HEK293T (cell line): ENCODE data around the gene CPA3.

Source experiments
- CTCF ChIA-PET: fragments of 350-600 bp; formaldehyde crosslinking; extraction: SDS; loops from one replicate; lab custom pipeline; 2021; ENCODE audit warnings: antibody characterized with exemption, inconsistent platforms; lab: Yijun Ruan, JAX
- POLR2A ChIA-PET: fragments of 350-600 bp; formaldehyde crosslinking; extraction: SDS; loops from one replicate; lab custom pipeline; 2020; ENCODE audit warnings: antibody characterized with exemption, inconsistent platforms; lab: Yijun Ruan, JAX
- DNase-seq: peaks from one replicate; pipeline ENCODE4 v3.0.0; 2012; ENCODE audit warnings: mixed read lengths; ENCODE audit errors: extremely low spot score
- ARNT ChIP-seq: fragments of 450-650 bp; IDR thresholded peaks from 2 replicates; pipeline ENCODE4 v1.6.1; 2017; ENCODE audit warnings: mild to moderate bottlenecking
- BHLHE40 ChIP-seq: fragments of 450-650 bp; IDR thresholded peaks from 2 replicates; pipeline ENCODE4 v1.6.1; 2016; ENCODE audit warnings: mild to moderate bottlenecking, moderate library complexity, borderline replicate concordance
- CTBP1 ChIP-seq: fragments of 450-650 bp; IDR thresholded peaks from 2 replicates; pipeline ENCODE4 v1.6.1; 2016; ENCODE audit warnings: borderline replicate concordance
- ELF4 ChIP-seq: fragments of 450-650 bp; IDR thresholded peaks from 2 replicates; pipeline ENCODE4 v1.6.1; 2017; ENCODE audit warnings: antibody characterized with exemption
- FOXA1 ChIP-seq: fragments of 450-650 bp; IDR thresholded peaks from 2 replicates; pipeline ENCODE4 v1.6.1; 2016; ENCODE audit warnings: mild to moderate bottlenecking
- FOXK2 ChIP-seq: fragments of 450-650 bp; IDR thresholded peaks from 2 replicates; pipeline ENCODE4 v1.6.1; 2016; ENCODE audit warnings: mild to moderate bottlenecking
- FOXM1 ChIP-seq: fragments of 450-650 bp; IDR thresholded peaks from 2 replicates; pipeline ENCODE4 v1.6.1; 2017; ENCODE audit warnings: mild to moderate bottlenecking, borderline replicate concordance
- HDGF ChIP-seq: fragments of 450-650 bp; IDR thresholded peaks from 2 replicates; pipeline ENCODE4 v1.6.1; 2017; ENCODE audit warnings: antibody characterized with exemption, borderline replicate concordance
- L3MBTL2 ChIP-seq: fragments of 450-650 bp; conservative IDR thresholded peaks from 2 replicates; pipeline ENCODE4 v1.6.1; 2016; ENCODE audit warnings: mild to moderate bottlenecking
- LEF1 ChIP-seq: fragments of 450-650 bp; IDR thresholded peaks from 2 replicates; pipeline ENCODE4 v1.6.1; 2017; ENCODE audit warnings: mild to moderate bottlenecking, borderline replicate concordance
- NFRKB ChIP-seq: fragments of 450-650 bp; IDR thresholded peaks from 2 replicates; pipeline ENCODE4 v1.6.1; 2016; ENCODE audit warnings: mild to moderate bottlenecking, moderate library complexity
- PKNOX1 ChIP-seq: fragments of 450-650 bp; IDR thresholded peaks from 2 replicates; pipeline ENCODE4 v1.6.1; 2016
- SP1 ChIP-seq: fragments of 450-650 bp; IDR thresholded peaks from 2 replicates; pipeline ENCODE4 v1.6.1; 2017
- SUZ12 ChIP-seq: fragments of 450-650 bp; IDR thresholded peaks from 2 replicates; pipeline ENCODE4 v1.6.1; 2016; ENCODE audit warnings: mild to moderate bottlenecking
- TARDBP ChIP-seq: fragments of 450-650 bp; IDR thresholded peaks from 2 replicates; pipeline ENCODE4 v1.6.1; 2016
- ZNF384 ChIP-seq: fragments of 450-650 bp; IDR thresholded peaks from 2 replicates; pipeline ENCODE4 v1.6.1; 2016

CPA3 gene

GRCh38 chr3:148937467-148938255 is 72.6 kb downstream of the CPA3 start:
- DNase-seq: no peak
- TF ChIP-seq SUZ12 (no peak), ELF4 (no peak)
- ChIA-PET CTCF (no interaction called here), POLR2A (no interaction called here)

- ChIA-PET CTCF (no interaction called here), POLR2A (no interaction called here)
- no peak for TF ChIP-seq TARDBP
- TF ChIP-seq FOXK2: no peak
- TF ChIP-seq SP1: no peak
- no peak for TF ChIP-seq FOXA1
- TF ChIP-seq NFRKB: no peak
- no peak for TF ChIP-seq L3MBTL2
- TF ChIP-seq BHLHE40: no peak
- TF ChIP-seq LEF1: no peak
- no peak for TF ChIP-seq PKNOX1
- no peak for TF ChIP-seq ELF4
- TF ChIP-seq SUZ12: no peak
- no peak for TF ChIP-seq ZNF384
- TF ChIP-seq CTBP1: no peak
- DNase-seq: no peak
Measured at GRCh38 chr3:148938306-148938705, 73.2 kb downstream of the CPA3 start.

- ChIA-PET POLR2A (no interaction called here), CTCF (no interaction called here)
- TF ChIP-seq L3MBTL2 (no peak), BHLHE40 (no peak)
- DNase-seq: no peak
Measured at GRCh38 chr3:148938936-148939335, 73.8 kb downstream of the CPA3 start.

GRCh38 chr3:148940983-148941382 is 75.9 kb downstream of the CPA3 start:
- ChIA-PET POLR2A (no interaction called here), CTCF (no interaction called here)
- DNase-seq: no peak
- TF ChIP-seq SP1 (no peak), LEF1 (no peak), TARDBP (no peak), BHLHE40 (no peak), SUZ12 (no peak), FOXM1 (no peak), ARNT (no peak), ELF4 (no peak), NFRKB (no peak), FOXK2 (no peak), PKNOX1 (no peak), CTBP1 (no peak), L3MBTL2 (no peak)

- DNase-seq: peak; percentile 63
Measured at GRCh38 chr3:148943506-148944205, 78.6 kb downstream of the CPA3 start.

GRCh38 chr3:148945116-148945515 is 80.0 kb downstream of the CPA3 start:
- CTCF ChIA-PET: interaction anchor here (1.1 kb wide), 1 partner anchor 67 kb away, joined by 4 read pairs; no protein-coding TSS in a partner anchor
- POLR2A ChIA-PET: no interaction called here
- DNase-seq: no peak
- TF ChIP-seq SP1 (no peak), FOXA1 (no peak), BHLHE40 (no peak), ZNF384 (no peak), NFRKB (no peak), FOXK2 (no peak), PKNOX1 (no peak), FOXM1 (no peak), ARNT (no peak), SUZ12 (no peak), TARDBP (no peak), LEF1 (no peak), CTBP1 (no peak), HDGF (no peak), L3MBTL2 (no peak), ELF4 (no peak)

More at GRCh38 chr3:148943506-148944205, 78.6 kb downstream of the CPA3 start:
- TF ChIP-seq FOXA1 (no peak), PKNOX1 (peak; percentile 85), NFRKB (no peak), CTBP1 (no peak)
- ChIA-PET POLR2A (interaction anchor here (0.6 kb wide), 1 partner anchor 58 kb away, joined by 3 read pairs; no protein-coding TSS in a partner anchor), CTCF (interaction anchor here (0.6 to 1.2 kb wide), 5 partner anchors 17 to 1303 kb away, joined by 3 to 7 read pairs (median 4); no protein-coding TSS in a partner anchor)
